Keratinocyte (primary cell): ENCODE data around the gene SLC4A9. TPM values are rescaled to one million over a fixed set of nuclear protein-coding genes. Genes with fewer than 3 reads are reported as not detected.

Experiments
- DNase-seq: peaks from one replicate; pipeline ENCODE4 v3.0.0-alpha.2; 2011; ENCODE audit warnings: low read depth, missing footprints, low spot score
- FAIRE-seq: peaks from 2 replicates; lab custom pipeline; 2011; peaks lifted over from hg19 to GRCh38; lab: Jason Lieb, UNC
- H2AFZ ChIP-seq: 2 replicates; pipeline ENCODE4 v1.6.0; 2012; ENCODE audit warnings: low read length, control low read depth, inconsistent platforms; ENCODE audit not compliant: control insufficient read depth
- H3K27ac ChIP-seq: 2 replicates; pipeline ENCODE4 v1.5.1; 2011; ENCODE audit warnings: low read length; ENCODE audit not compliant: control insufficient read depth, insufficient read depth
- H3K27me3 ChIP-seq: 3 replicates; pipeline ENCODE4 v1.6.0; 2011; ENCODE audit warnings: low read length; ENCODE audit not compliant: control insufficient read depth, insufficient read depth; ENCODE audit errors: extremely low read depth
- H3K36me3 ChIP-seq, 2 experiments: 2 replicates in 1 of 2; 3 replicates in 1 of 2; pipeline ENCODE4 v1.5.1; 2011; ENCODE audit warnings: low read length in 2 of 2, mild to moderate bottlenecking in 1 of 2; ENCODE audit not compliant: control insufficient read depth in 2 of 2, insufficient read depth in 2 of 2; ENCODE audit errors: extremely low read depth in 1 of 2
- H3K4me1 ChIP-seq: 3 replicates; pipeline ENCODE4 v1.5.1; 2011; ENCODE audit warnings: low read length; ENCODE audit not compliant: control insufficient read depth, insufficient read depth; ENCODE audit errors: extremely low read depth
- H3K4me2 ChIP-seq: 3 replicates; pipeline ENCODE4 v1.6.0; 2011; ENCODE audit warnings: low read depth, low read length; ENCODE audit not compliant: control insufficient read depth, insufficient read depth; ENCODE audit errors: extremely low read depth
- H3K4me3 ChIP-seq, 3 experiments: fragments of 200-600 bp in 1 of 3; sonication (generic) in 1 of 3; 2 replicates in 2 of 3; 3 replicates in 1 of 3; pipeline ENCODE4 v1.5.1; 2011 to 2016; ENCODE audit warnings: low read length in 3 of 3, mild to moderate bottlenecking in 3 of 3, control low read depth in 2 of 3, inconsistent platforms in 1 of 3, low read depth in 1 of 3, mixed read lengths in 1 of 3, mixed run types in 1 of 3, moderate library complexity in 1 of 3; ENCODE audit not compliant: control insufficient read depth in 2 of 3, insufficient read depth in 2 of 3; ENCODE audit errors: extremely low read depth in 1 of 3
- H3K79me2 ChIP-seq: 2 replicates; pipeline ENCODE4 v1.6.0; 2012; ENCODE audit warnings: low read length; ENCODE audit not compliant: control insufficient read depth, insufficient read depth
- H3K9ac ChIP-seq: 3 replicates; pipeline ENCODE4 v1.6.0; 2011; ENCODE audit warnings: low read length; ENCODE audit not compliant: control insufficient read depth, insufficient read depth; ENCODE audit errors: extremely low read depth
- H3K9me1 ChIP-seq: 3 replicates; pipeline ENCODE4 v1.6.0; 2011; ENCODE audit warnings: low read length; ENCODE audit not compliant: control insufficient read depth, insufficient read depth; ENCODE audit errors: extremely low read depth
- H3K9me3 ChIP-seq: 2 replicates; pipeline ENCODE4 v1.5.1; 2012; ENCODE audit warnings: low read depth, low read length; ENCODE audit not compliant: control insufficient read depth
- H4K20me1 ChIP-seq: 3 replicates; pipeline ENCODE4 v1.6.0; 2011; ENCODE audit warnings: low read length; ENCODE audit not compliant: control insufficient read depth, insufficient read depth; ENCODE audit errors: extremely low read depth
- CTCF ChIP-seq, 3 experiments: IDR thresholded peaks in 1 of 3; conservative IDR thresholded peaks in 1 of 3; optimal IDR thresholded peaks in 1 of 3; 2 replicates in 2 of 3; 3 replicates in 1 of 3; pipeline versions ENCODE3 to v1.5.1; 2011; ENCODE audit warnings: low read length in 3 of 3, mild to moderate bottlenecking in 3 of 3, moderate library complexity in 2 of 3, control low read depth in 1 of 3, inconsistent platforms in 1 of 3; ENCODE audit not compliant: insufficient read depth in 2 of 3; ENCODE audit errors: extremely low read depth in 1 of 3
- EZH2 ChIP-seq: IDR thresholded peaks from one replicate; pipeline ENCODE4 v1.6.1; 2012; ENCODE audit warnings: inconsistent platforms, mild to moderate bottlenecking, low read length, moderate library complexity
- dilution Hi-C: fragments of 300-500 bp; cut with MboI; formaldehyde crosslinking; loops from one replicate; pipeline ENCODE4 v1.7.0; 2020; ENCODE audit warnings: low sequenced_read_pairs; ENCODE audit not compliant: extremely low pct_ligation_motif_present
- polyA plus RNA-seq, 5 experiments: library from polyadenylated mRNA; depleted of rRNA in 3 of 5; stranded (reverse) in 3 of 5; stranded (forward) in 1 of 5; unstranded in 1 of 5; fragments of >200 nt; gene quantifications; 1 replicate in 1 of 5; 2 replicates in 3 of 5; 3 replicates in 1 of 5; pipeline versions ENCODE4 v1.2.1 to v1.2.3, GENCODE V29; 2011 to 2012; ENCODE audit warnings: missing spikeins in 2 of 5, low read depth in 1 of 5, low replicate concordance in 1 of 5

SLC4A9 gene
- polyA plus RNA-seq, 1 donor (not counting 4 experiments of a cell fraction or from before 2014, with no cell fraction given): 0.07 TPM

GRCh38 chr5:140346348-140347221 lies 13.4 kb upstream of the SLC4A9 start, which contains the start of gene HBEGF:
TSS of gene HBEGF (minus strand) at chr5:140346603. CDS start at chr5:140346328, 275 bp downstream.
- H3K36me3 ChIP-seq: peaks cover 13 to 25% of the 10 kb centered on the region in 2 experiments
- H3K27me3 ChIP-seq: no peaks in the 10 kb centered on the region
- peak within 1 kb of the TSS; percentile 98 for H3K4me2 ChIP-seq
- H3K9me1 ChIP-seq: peaks cover 12% of the 10 kb centered on the region
- H4K20me1 ChIP-seq: peaks cover 11% of the 10 kb centered on the region
- FAIRE-seq: no peak
- peak within 1 kb of the TSS; percentile 90 for H3K9ac ChIP-seq
- TF ChIP-seq CTCF (optimal IDR thresholded peaks at IDR 0.05 in 1 of 3, IDR thresholded peaks at IDR 0.05 in 1 of 3, conservative IDR thresholded peaks at IDR 0.05 in 1 of 3; ENCODE audit: extremely low read depth in 1 of 3, insufficient read depth in 2 of 3, low read length in 3 of 3): peak; percentile 41 to 71 (median 65)
- no peak for TF ChIP-seq EZH2
- no peak for DNase-seq
- H3K79me2 ChIP-seq: peaks cover 44% of the 10 kb centered on the region
- no peaks in the 10 kb centered on the region for H3K9me3 ChIP-seq
- H3K27ac ChIP-seq: peak within 1 kb of the TSS; percentile 92
- H3K4me3 ChIP-seq: peak within 1 kb of the TSS; percentile 73 to 81 (median 74)
- peaks cover 67% of the 10 kb centered on the region for H3K4me1 ChIP-seq
- dilution Hi-C loops: no loop called here
- H2AFZ ChIP-seq: peak within 1 kb of the TSS; percentile 47

- H3K9ac ChIP-seq: peak overlapping the region; percentile 90
- H3K27me3 ChIP-seq: no peaks in the 10 kb centered on the region
- dilution Hi-C loops: no loop called here
- peaks cover 10 to 17% of the 10 kb centered on the region in 2 experiments for H3K36me3 ChIP-seq
- H3K4me1 ChIP-seq: peaks cover 60% of the 10 kb centered on the region
- no peak overlapping the region for H2AFZ ChIP-seq
- DNase-seq (no peak), FAIRE-seq (no peak)
- H3K79me2 ChIP-seq: peaks cover 36% of the 10 kb centered on the region
- peak overlapping the region in 2 of 3 experiments; percentile 66 to 74 for H3K4me3 ChIP-seq
- TF ChIP-seq CTCF (optimal IDR thresholded peaks at IDR 0.05 in 1 of 3, IDR thresholded peaks at IDR 0.05 in 1 of 3, conservative IDR thresholded peaks at IDR 0.05 in 1 of 3; ENCODE audit: extremely low read depth in 1 of 3, insufficient read depth in 2 of 3, low read length in 3 of 3) (no peak), EZH2 (no peak)
- H3K4me2 ChIP-seq: peak overlapping the region; percentile 83
- no peaks in the 10 kb centered on the region for H3K9me3 ChIP-seq
- H3K9me1 ChIP-seq: peaks cover 5% of the 10 kb centered on the region
- peaks cover 11% of the 10 kb centered on the region for H4K20me1 ChIP-seq
- peak overlapping the region; percentile 92 for H3K27ac ChIP-seq
These were observed 12.6 kb upstream of the SLC4A9 start for GRCh38 chr5:140347360-140347759.
